Fibroblast of gingiva (primary cell): ENCODE data around the gene CNBP.

Experiments
- DNase-seq: peaks from one replicate; pipeline ENCODE4 v3.0.0-alpha.2; 2011; ENCODE audit warnings: low read depth

CNBP gene

DNA sequence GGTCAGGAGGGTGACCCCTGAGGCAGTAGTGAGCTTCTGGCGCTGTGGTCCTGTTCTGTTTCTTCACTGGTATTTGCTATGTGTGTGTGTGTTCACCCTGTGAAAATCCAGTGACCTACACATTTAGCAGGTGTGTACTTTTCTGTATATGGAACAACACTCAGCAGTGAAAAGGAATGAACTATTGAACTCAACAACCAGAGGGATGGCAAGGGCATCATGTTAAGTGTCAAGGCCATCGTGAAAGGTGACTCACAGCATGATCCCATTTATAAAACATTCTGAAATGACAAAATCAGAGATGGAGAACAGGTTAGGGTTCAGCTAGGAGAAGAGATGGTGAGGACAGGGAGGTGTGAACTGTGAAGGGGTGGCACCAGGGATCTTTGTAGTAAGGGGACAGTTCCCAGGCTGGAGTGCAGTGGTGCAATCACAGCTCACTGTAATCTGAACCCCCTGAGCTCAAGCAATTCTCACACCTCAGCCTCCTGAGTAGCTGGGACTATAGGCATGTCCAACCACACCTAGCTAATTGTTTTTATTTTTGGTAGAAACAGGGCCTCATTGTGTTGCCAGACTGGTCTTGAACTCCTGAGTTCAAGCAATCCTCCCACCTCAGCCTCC is 52.1 kb downstream of the CNBP start:
- DNase-seq, result no peak

DNA sequence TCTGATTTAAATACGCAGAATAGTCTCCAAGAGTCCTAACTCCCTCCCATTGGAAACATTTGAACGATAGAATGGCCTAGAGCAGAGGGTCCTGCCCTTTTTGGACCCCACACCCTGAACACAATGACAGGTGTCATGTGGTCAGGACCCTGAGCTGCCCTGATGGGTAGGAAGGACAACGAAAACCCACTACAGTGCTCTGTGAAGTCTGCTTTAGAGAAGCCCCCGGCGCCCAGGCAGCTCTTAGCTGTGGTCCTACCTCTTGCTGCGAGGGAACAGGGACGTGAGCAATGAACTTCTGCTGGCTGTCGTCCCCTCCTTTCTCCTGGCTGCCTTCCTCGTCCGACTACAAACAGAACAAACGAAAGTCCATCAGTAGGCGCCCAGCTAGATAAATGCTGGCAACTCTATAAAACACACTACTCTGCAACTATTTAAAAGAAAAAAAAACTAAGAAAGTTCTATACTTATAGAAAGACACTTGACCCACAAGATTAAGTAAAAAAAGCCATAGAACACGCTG is 53.3 kb downstream of the CNBP start:
- DNase-seq, result no peak

GRCh38 chr3:129128357-129129155 is 55.1 kb downstream of the CNBP start:
- no peak for DNase-seq

GRCh38 chr3:129126726-129127280 is 56.9 kb downstream of the CNBP start:
- no peak for DNase-seq

DNA sequence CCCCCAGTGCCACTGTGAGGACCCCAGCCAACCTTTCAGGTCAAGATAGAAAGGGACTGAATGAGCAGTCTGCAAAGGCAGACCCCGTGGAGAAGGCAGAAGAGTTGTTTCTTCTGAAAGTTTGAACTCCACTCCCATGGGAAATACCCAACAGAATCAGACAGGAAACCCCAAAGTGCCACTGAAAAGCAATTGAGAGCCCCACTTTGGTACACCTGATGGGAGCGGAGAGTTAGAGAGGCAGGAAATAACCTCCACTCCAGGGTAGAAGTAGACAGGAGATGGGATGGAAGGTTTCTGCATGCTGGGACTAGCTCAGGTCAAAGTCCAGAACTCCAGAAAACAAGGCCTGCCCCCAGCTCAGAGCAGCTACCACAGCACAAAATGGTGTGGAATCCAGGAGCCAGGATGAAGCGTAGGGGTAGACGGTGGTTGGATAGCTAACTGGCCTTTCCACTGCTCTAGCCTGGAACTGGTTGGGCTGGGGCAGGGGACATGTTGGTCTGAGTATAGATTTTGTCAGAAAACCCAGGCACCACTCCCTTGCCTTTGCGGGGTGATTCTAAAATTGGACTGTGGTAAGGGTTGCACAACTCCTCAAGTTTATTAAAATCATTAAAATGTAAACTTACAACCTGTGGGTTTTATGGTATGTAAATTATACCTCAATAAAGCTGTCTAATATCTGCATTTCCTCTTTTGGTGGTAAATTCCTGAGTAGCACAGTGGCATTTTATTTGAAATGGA is 60.2 kb downstream of the CNBP start:
- DNase-seq, result peak; percentile 52

- no peak for DNase-seq
Observed at GRCh38 chr3:129122412-129123011, 61.2 kb downstream of the CNBP start.

DNA sequence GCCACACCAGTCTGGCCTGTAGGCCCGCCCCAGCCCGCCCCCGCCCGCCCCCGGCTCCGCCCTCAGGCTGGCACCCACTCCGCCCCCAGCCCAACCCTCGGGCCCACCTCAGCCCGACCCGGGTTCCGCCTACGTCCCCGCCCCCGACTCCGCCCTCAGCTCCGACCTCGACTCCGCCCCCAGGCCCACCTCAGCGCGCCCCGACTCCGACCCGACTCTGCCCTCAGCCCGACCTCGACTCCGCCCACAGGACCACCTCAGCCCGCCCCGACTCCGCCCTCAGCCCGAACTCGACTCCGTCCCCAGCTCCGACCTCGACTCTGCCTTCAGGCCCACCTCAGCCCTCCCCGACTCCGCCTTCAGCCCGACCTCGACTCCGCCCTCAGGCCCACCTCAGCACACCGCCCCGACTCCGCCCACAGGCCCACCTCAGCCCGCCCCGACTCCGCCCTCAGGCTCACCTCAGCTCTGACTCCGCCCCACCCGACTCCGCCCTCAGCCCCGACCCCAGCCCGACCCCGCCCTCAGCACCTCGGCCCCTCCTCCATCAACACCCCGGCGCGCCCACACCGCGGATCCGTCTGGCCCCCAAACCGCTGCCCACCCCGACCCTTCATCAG is 61.8 kb downstream of the CNBP start, which contains the start of gene RAB43:
Gene RAB43, minus strand, starts transcription at position 13 of the 620 bp plus-strand sequence. CDS start 315 bp downstream, outside the sequence.
- peak; percentile 77 for DNase-seq

GRCh38 chr3:129121016-129121791 is 62.5 kb downstream of the CNBP start:
- no peak for DNase-seq

GRCh38 chr3:129120254-129121004 is 63.3 kb downstream of the CNBP start:
- DNase-seq, result peak; percentile 88

- no peak for DNase-seq
Observed at GRCh38 chr3:129119365-129120100, 64.2 kb downstream of the CNBP start.

DNA sequence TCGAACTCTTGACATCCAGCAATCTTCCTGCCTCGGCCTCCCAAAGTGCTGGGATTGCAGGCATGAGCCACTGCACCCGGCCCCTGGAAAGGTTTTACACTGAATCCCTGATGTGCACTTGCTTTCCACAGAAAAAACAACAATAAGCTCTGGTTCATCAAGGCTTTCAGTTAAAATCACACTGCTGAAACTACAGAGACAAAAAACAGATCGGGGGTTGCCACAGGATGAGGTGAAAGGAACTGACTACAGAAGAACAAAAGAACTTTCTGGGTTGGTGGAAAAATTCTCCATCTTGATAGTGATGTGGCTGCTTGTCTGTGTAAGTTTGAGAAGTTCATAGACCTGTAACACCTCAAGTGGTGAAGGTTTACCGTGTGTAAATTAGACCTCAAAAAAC is 65.0 kb downstream of the CNBP start:
- DNase-seq, result no peak
